Pulmonary artery endothelial cell (primary cell): Measurements from ENCODE around the gene CEP152. TPM values are rescaled to one million over a fixed set of nuclear protein-coding genes. Genes with fewer than 3 reads are reported as not detected.

Experiments used
- DNase-seq: peaks from one replicate; pipeline ENCODE4 v3.0.0-alpha.2; 2011; ENCODE audit warnings: low read depth, low spot score
- total RNA-seq: library from RNA; depleted of rRNA; stranded (reverse); fragments of >200 nt; gene quantifications from 2 replicates; pipeline ENCODE4 v1.2.3, GENCODE V29; 2014

CEP152 gene
- total RNA-seq, 1 donor from 2014 or later: 6.7 TPM

DNA sequence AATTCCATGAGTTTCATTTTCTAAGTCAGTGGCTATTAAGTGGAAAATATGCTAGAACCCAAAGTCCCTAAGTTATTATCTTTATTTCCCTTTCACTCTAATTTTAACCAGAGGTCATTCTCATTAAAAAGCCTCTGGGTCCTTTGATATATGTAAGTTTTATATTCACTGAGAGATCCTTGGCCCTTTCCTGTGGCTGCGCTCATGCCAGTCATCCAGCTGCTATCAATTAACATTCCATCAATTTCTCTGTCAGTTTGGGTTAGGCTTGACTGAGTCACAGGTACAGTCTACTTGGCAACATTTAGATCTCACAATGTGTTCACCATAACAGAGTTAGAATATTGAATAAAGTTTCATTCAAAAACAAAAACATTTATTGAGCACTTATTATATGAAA, 107.3 kb downstream of the CEP152 start:
- DNase-seq: no peak

DNA sequence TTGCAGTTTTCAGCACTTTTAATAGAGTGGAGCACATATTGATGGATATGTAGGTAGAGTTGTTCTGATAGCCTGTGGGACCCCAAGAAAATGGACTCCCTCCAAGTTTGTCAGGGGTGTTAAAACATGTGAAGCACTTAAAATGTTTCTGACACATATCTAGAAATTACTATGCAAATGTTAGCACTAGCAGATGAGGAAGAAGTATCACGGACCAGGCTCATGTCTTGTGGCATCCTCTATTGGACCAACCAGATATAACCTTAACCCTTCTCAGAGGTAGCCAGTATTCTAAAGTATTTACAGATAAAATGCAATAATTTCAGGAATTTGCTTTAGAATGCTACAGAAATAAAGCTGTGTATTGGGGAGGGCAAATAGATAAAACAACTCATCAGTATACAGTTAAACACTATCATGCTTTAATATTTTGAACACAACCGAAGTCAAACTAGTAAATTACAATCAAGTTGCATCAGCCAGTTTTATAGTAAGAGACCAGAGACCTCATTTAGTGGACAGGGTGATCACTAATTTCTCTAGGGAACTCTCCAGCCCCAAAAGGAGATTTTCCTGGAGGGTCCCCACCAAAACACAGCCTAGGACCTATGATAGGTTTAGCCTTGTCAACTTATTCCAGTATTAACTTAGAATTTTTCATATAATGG, 108.2 kb downstream of the CEP152 start:
- no peak for DNase-seq

DNA sequence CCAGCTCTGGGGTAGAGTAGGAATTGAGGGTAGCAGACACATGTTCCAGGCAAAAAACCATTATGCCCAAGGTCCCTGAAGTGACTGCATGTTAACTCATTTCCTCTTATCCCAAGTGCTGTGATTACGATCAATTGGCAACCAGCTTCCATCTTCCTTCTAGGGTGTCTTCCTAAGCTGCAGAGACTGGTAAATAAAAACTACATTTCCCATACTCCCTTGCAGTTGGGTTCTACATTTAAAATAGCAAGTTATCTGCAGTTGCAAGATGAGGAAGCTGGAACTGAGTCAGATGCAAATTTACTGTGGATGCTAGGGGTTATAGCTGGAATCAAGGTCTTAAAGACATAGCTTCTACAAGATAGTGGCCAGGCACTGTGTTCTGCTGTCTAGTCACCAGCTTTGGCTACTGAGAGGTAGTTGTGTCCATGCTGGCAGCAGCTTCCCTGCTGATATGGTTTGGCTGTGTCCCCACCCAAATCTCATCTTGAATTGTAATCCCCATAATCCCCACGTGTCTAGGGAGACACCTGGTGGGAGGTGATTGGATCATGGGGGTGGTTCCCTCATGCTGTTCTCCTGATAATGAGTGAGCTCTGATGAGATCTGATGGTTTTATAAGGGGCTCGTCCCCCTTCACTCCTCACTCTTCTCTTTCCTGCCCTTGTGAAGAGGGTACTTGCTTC, 114.1 kb downstream of the CEP152 start:
- no peak for DNase-seq

DNA sequence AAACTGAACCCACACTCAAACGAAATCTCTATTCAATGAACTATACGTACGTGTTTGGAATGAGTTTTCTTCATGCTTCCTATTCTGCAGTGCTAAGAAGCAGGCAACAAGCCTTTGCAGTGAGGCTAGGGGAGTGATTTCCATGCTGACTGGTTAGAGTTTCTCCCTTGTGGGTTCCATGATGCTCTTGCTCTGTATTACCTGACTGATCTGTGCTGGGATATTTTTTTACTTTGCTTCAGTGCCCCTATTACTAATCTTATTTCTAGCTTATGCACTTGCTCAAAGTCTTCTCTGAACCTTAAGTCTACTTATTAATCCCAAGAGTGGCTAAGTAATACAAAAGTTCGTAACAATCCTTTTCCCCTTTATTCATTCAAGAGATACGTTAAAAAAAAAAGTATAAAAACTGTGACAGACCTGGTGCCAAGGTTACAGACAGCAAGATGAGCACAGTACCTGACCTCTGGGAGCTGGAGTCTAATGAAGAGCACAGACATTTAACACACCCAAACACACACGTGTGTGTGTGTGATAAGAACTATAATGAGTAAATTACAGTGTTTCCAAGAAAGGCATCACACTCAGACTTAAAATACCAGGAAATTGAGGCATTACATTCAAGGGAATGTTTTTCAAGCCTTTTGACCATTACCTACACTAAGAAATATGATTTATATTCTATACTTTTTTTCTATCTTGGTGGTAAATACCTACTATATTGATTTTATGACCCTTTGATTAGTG, 114.9 kb downstream of the CEP152 start:
- DNase-seq: no peak

DNA sequence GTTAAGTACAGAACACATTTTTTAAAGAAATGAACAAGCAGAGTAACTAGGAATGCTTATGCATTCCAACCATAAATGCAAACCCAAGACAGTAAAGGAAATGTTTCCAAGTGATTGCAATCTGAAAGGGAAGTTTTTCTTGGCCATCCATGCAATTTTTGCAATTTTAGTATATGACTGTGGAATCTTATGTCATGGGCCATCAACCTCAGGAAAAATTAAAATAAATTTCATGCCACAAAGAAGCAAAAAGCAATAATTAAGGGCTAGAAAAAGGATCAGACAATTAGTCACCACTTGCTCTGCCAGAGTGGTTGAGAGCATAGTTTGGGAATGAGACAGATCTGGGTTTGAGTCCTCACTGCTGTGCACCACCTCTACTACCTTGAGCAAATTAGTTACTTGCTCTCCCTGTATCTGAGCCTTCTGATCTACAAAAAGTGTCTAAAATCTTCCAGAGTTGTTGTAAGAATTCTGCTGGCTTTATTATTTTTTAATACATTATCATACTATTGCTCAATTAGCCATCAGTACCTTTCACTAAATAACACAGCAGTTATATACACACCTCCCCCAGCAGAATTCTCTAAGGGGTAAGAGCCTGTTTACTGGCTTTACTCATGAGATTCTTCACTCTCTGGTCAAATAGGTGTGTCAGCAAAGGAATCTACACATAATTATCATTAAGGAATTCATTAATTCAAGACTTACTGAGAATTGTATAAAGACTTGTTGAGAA, 115.6 kb downstream of the CEP152 start:
- DNase-seq: peak; percentile 19

DNA sequence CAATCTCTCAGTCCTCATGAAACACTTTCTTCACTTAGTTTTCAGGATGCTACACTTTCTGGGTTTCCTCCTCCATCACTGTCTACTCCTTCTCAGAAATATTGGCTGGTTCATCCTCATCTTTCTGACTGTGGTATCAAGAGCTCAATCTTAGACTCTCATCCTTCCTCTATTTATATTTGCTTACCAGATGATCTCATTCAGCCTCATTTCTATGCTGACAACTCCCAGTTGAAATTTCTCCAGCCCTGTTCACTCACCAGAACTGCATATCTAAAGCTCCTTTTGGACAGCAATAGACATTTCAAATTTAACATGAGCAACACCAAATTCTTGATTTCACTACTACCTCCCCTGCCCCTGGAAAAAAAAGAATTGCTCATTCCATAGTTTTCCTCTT, 117.4 kb downstream of the CEP152 start:
- DNase-seq: no peak

DNA sequence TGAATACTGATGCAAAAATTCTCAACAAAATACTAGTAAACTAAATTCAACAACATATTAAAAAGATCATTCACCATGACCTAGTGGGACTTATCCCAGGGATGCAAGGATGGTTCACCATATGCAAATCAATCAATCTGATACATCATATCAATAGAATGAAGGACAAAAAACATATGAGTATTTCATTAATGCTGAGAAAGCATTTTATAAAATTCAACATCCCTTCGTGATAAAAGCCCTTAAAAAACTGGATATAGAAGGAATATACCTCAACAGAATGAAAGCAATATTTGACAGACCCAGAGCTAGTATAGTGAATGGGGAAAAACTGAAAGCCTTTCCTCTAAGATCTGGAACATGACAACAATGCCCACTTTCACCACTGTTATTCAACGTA, 122.4 kb downstream of the CEP152 start:
- no peak for DNase-seq

Other genes with a start within 250 kb of the CEP152 start
- 70.3 and 119 TPM in 2 replicates for gene FBN1, start 165.4 kb downstream of the CEP152 start, total RNA-seq
- gene EID1, start 67.1 kb upstream of the CEP152 start, total RNA-seq: 200 and 203 TPM in 2 replicates
- gene SHC4, start 152.8 kb upstream of the CEP152 start, total RNA-seq: 0.18 and 0.33 TPM in 2 replicates
- gene SECISBP2L, start 235.4 kb upstream of the CEP152 start, total RNA-seq: 20.7 and 32.1 TPM in 2 replicates